SK-N-SH (cell line): ENCODE data around the gene SF3A1.

Experiments
- GABPA ChIP-seq: IDR thresholded peaks from 2 replicates; pipeline ENCODE4 v1.4.0; 2012; ENCODE audit warnings: low read depth, mild to moderate bottlenecking
- TF ChIP-seq, protein P1 (sequence below): fragments of 200-600 bp; sonication (generic); IDR thresholded peaks from 2 replicates; pipeline ENCODE4 v1.6.1; 2017; ENCODE audit warnings: antibody characterized with exemption, mild to moderate bottlenecking, moderate library complexity

DNA sequence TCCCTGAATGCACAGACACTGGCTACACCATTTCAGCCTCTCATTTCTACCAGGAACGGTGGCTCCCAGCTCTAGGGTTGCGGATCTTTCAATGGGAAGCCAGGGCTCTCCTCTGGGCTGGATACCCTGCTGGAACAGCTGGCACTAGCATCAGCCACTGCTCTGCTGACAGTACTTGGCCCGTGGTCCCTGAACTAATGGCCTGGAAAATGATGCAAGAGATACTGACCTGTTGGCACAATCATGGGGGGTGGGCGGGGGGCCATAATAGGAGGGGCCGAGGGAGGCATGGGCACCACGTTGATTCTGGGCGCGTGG lies 19.3 kb downstream of the SF3A1 start:
- no peak for TF ChIP-seq GABPA
- TF ChIP-seq, protein P1, sequence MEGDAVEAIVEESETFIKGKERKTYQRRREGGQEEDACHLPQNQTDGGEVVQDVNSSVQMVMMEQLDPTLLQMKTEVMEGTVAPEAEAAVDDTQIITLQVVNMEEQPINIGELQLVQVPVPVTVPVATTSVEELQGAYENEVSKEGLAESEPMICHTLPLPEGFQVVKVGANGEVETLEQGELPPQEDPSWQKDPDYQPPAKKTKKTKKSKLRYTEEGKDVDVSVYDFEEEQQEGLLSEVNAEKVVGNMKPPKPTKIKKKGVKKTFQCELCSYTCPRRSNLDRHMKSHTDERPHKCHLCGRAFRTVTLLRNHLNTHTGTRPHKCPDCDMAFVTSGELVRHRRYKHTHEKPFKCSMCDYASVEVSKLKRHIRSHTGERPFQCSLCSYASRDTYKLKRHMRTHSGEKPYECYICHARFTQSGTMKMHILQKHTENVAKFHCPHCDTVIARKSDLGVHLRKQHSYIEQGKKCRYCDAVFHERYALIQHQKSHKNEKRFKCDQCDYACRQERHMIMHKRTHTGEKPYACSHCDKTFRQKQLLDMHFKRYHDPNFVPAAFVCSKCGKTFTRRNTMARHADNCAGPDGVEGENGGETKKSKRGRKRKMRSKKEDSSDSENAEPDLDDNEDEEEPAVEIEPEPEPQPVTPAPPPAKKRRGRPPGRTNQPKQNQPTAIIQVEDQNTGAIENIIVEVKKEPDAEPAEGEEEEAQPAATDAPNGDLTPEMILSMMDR: no peak
